GM23338 (cell line): ENCODE measurements around the gene ADSS1. TPM values are rescaled to one million over a fixed set of nuclear protein-coding genes. Genes with fewer than 3 reads are reported as not detected.

Source experiments
- ATAC-seq: fragments of 200-7000 bp; cut with Tn5 transposase; 3 replicates; pipeline ENCODE4 v1.9.1; 2020
- DNase-seq: peaks from one replicate; pipeline ENCODE4 v3.0.0-alpha.2; 2015; ENCODE audit warnings: low spot score
- H2AFZ ChIP-seq: fragments of 200-600 bp; sonication (generic); 2 replicates; pipeline ENCODE4 v1.8.0; 2016; ENCODE audit warnings: antibody characterized with exemption, mild to moderate bottlenecking, moderate library complexity
- H3F3A ChIP-seq: fragments of 200-600 bp; sonication (generic); replicated peaks from 2 replicates; pipeline ENCODE4 v1.8.0; 2017; ENCODE audit warnings: antibody characterized with exemption, mixed run types, low read depth
- H3K27ac ChIP-seq: fragments of 200-600 bp; sonication (generic); 2 replicates; pipeline ENCODE4 v1.6.1; 2016; ENCODE audit warnings: low read depth
- H3K27me3 ChIP-seq: fragments of 200-600 bp; sonication (generic); 2 replicates; pipeline ENCODE4 v1.8.0; 2016; ENCODE audit warnings: mild to moderate bottlenecking, mixed run types, moderate library complexity; ENCODE audit not compliant: insufficient read depth
- H3K36me3 ChIP-seq: fragments of 200-600 bp; sonication (generic); 2 replicates; pipeline ENCODE4 v1.8.0; 2016; ENCODE audit warnings: mild to moderate bottlenecking; ENCODE audit not compliant: insufficient read depth
- H3K4me1 ChIP-seq: fragments of 200-600 bp; sonication (generic); 2 replicates; pipeline ENCODE4 v1.8.0; 2016; ENCODE audit warnings: mild to moderate bottlenecking, moderate library complexity; ENCODE audit not compliant: insufficient read depth
- H3K4me2 ChIP-seq: fragments of 200-600 bp; sonication (generic); 2 replicates; pipeline ENCODE4 v1.7.1; 2017; ENCODE audit warnings: mixed run types
- H3K4me3 ChIP-seq: fragments of 200-600 bp; sonication (generic); 2 replicates; pipeline ENCODE4 v1.6.1; 2016; ENCODE audit warnings: mixed run types
- H3K79me2 ChIP-seq: fragments of 200-600 bp; sonication (generic); replicated peaks from 2 replicates; pipeline ENCODE4 v1.8.0; 2017; ENCODE audit warnings: mild to moderate bottlenecking; ENCODE audit not compliant: insufficient read depth
- H3K9me2 ChIP-seq: fragments of 200-600 bp; sonication (generic); 2 replicates; pipeline ENCODE4 v1.8.0; 2017; ENCODE audit not compliant: insufficient read depth
- H4K20me1 ChIP-seq: fragments of 200-600 bp; sonication (generic); replicated peaks from 2 replicates; pipeline ENCODE4 v1.8.0; 2017; ENCODE audit warnings: mild to moderate bottlenecking; ENCODE audit not compliant: insufficient read depth
- H3K27ac Mint-ChIP-seq: 2 replicates; pipeline ENCODE4 v1.8.0; 2020; ENCODE audit warnings: inconsistent platforms, mild to moderate bottlenecking, moderate library complexity, mixed read lengths
- H3K27me3 Mint-ChIP-seq: 3 replicates; pipeline ENCODE4 v1.8.0; 2022; ENCODE audit warnings: low read depth, mild to moderate bottlenecking, moderate library complexity, mixed read lengths, inconsistent platforms; ENCODE audit not compliant: insufficient read depth, poor library complexity
- H3K36me3 Mint-ChIP-seq: 3 replicates; pipeline ENCODE4 v1.8.0; 2021; ENCODE audit warnings: low read depth, mild to moderate bottlenecking, inconsistent platforms, moderate library complexity, mixed read lengths
- H3K4me1 Mint-ChIP-seq: 3 replicates; pipeline ENCODE4 v1.8.0; 2020; ENCODE audit warnings: mild to moderate bottlenecking, inconsistent platforms, mixed read lengths
- H3K4me3 Mint-ChIP-seq: 3 replicates; pipeline ENCODE4 v1.8.0; 2021; ENCODE audit warnings: moderate library complexity, mild to moderate bottlenecking, inconsistent platforms, mixed read lengths
- H3K9me3 Mint-ChIP-seq: 3 replicates; pipeline ENCODE4 v1.8.0; 2020; ENCODE audit warnings: moderate library complexity, mild to moderate bottlenecking, inconsistent platforms, mixed read lengths
- CREB1 ChIP-seq: fragments of 250-450 bp; sonication (Bioruptor Pico); IDR thresholded peaks from 2 replicates; pipeline ENCODE4 v1.5.0; 2020; ENCODE audit warnings: low read depth, mild to moderate bottlenecking, moderate library complexity
- EZH2phosphoT487 ChIP-seq: fragments of 200-600 bp; sonication (generic); IDR thresholded peaks from one replicate; pipeline ENCODE4 v1.8.1; 2018; ENCODE audit warnings: antibody characterized with exemption; ENCODE audit not compliant: unreplicated experiment
- NANOG ChIP-seq: IDR thresholded peaks from 2 replicates; pipeline ENCODE4 v1.6.1; 2016; ENCODE audit warnings: antibody characterized with exemption, borderline replicate concordance
- ZNF114 ChIP-seq: fragments of 250-450 bp; sonication (Bioruptor Pico); IDR thresholded peaks from 2 replicates; pipeline ENCODE4 v1.5.0; 2020; ENCODE audit warnings: mild to moderate bottlenecking, moderate library complexity
- ZNF331 ChIP-seq: fragments of 250-450 bp; sonication (Bioruptor Pico); IDR thresholded peaks from 2 replicates; pipeline ENCODE4 v1.5.0; 2020; ENCODE audit warnings: low read depth, mild to moderate bottlenecking, moderate library complexity
- polyA plus RNA-seq: library from polyadenylated mRNA; unstranded; fragments of >200 nt; fragmentation: Nextera tagmentation; extraction: Ambion mirVana; gene quantifications from 2 replicates; pipeline ENCODE4 v1.2.1, GENCODE V29; 2016
- total RNA-seq: library from RNA; depleted of rRNA; stranded (reverse); fragments of >200 nt; shearing (Covaris generic); gene quantifications from 2 replicates; pipeline ENCODE4 v1.2.3, GENCODE V29; 2014
- TF ChIP-seq, protein P1 (sequence below): IDR thresholded peaks from one replicate; pipeline ENCODE4 v1.6.1; 2018; ENCODE audit warnings: antibody characterized with exemption; ENCODE audit not compliant: unreplicated experiment

ADSS1 gene
- total and polyA plus RNA-seq, 2 experiments from 2014 or later: 9.5 to 11.6 TPM

DNA sequence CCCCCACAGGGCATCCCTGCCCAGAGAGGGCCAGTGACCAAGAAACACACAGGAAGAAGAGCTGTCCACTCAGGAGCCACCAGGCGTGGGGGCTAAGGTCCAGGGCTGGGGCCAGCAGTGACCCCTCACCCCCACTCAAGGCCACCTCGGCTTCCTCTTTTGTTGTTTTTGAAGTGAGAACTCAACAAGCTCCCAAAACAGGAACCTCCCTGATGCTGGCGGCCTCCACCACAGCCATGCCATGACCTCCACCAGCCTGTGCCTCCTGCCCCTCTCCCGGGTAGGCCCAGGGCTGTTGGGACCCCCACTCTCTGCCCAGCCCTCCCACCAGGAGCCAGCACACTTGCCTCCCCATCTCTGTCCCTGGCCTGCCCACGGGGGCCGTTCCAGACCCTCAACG is 63.7 kb downstream of the ADSS1 start:
- H3K36me3 ChIP-seq: no peaks in the 10 kb centered on the region
- no peaks in the 10 kb centered on the region for H3K9me2 ChIP-seq
- H3K27me3 ChIP-seq: no peaks in the 10 kb centered on the region
- no peak for TF ChIP-seq ZNF331 (CRISPR knock-in tag)
- peaks cover 3% of the 10 kb centered on the region; the same call in 2 of the 3 replicates for H3K36me3 Mint-ChIP-seq
- no peak overlapping the region for H2AFZ ChIP-seq
- DNase-seq: no peak
- no peaks in the 10 kb centered on the region for H3K9me3 Mint-ChIP-seq
- no peaks in the 10 kb centered on the region for H3K4me1 Mint-ChIP-seq
- H3K27ac Mint-ChIP-seq: no peak overlapping the region
- no peaks in the 10 kb centered on the region; the same call in 1 of the 2 replicates for H4K20me1 ChIP-seq
- no peaks in the 10 kb centered on the region for H3K4me1 ChIP-seq
- peaks cover 5% of the 10 kb centered on the region; the same call in 1 of the 2 replicates for H3K79me2 ChIP-seq
- no peak overlapping the region for H3K4me3 ChIP-seq
- H3F3A ChIP-seq: no peaks in the 10 kb centered on the region
- ATAC-seq: no peak
- H3K27me3 Mint-ChIP-seq: peaks cover 9% of the 10 kb centered on the region
- no peak overlapping the region for H3K4me2 ChIP-seq
- H3K4me3 Mint-ChIP-seq: no peak overlapping the region
- H3K27ac ChIP-seq: no peak overlapping the region

DNA sequence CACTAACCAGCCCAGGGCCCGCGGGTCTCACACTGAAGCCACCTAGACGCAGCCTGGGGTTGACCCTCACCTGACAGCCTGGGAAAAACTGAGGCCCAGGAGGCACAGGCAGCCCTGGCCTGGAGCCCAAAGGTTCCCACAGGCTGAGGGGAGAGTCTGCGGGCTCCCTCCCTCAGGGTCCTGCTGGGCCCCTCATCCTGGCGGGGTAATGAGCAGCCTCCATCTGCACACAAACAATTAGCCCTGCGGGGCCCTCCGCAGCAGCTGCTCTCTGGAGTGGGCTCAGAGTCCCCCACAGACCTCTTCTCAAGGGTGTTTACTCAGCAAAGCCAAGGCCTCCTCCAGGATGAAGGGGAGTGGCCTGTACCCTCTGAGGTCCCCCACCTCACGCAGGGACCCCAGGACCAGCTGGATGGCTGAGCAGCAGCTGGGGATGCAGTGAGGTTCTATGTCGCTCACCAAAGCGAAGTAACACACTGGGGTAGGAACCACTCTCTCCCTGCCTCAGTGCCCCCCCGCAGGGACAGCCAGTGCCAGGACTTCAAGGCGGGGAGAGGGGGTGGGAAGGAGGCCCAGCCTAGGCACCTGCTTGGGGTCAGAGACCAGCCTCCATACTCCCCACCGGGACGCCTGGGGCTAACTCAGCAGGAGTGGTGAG is 64.3 kb downstream of the ADSS1 start:
- H3K4me3 ChIP-seq: no peak overlapping the region

DNA sequence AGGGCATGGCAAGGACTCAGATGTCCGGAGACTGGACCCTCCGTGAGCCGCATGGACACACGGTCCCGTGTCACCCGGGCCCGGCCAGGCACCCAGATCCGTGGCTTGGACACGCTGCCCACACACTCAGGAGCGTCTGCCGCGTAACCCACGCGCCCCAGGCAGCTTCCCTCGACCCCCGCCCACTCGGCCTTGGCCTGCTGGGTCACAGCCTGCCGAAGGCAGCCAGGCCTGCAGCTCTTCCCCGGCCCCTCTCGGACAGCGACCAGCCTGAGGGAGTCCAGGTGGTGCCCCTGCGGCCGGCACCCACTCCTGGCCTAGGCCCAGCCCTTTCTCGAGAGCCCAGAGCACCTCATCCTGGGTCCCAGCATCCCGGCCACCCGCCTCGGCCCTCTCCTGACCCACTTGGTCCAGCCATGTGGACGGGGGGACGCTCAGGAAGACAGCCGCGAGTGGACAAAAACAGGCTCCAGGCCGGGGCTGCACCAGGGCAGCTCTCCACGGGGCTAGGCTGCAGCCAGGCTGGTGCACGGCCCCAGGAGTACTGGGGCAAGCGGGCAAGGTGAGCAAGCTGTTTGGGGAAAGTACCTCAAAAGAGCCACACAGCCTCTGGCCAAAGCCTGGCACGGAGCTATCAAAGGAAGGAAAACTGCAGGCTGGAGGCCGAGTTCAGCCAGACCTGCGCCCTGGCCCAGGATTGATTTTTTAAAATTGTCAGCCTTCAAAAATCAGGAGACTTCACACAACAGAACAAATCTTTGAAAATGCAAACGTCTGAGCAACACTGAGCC is 65.0 kb downstream of the ADSS1 start:
- H3K9me3 Mint-ChIP-seq: no peaks in the 10 kb centered on the region
- peaks cover 3% of the 10 kb centered on the region; the same call in 2 of the 3 replicates for H3K36me3 Mint-ChIP-seq
- H3K9me2 ChIP-seq: no peaks in the 10 kb centered on the region
- no peak overlapping the region for H3K27ac ChIP-seq
- H3K27me3 ChIP-seq: no peaks in the 10 kb centered on the region
- no peaks in the 10 kb centered on the region for H3K36me3 ChIP-seq
- peaks cover 14% of the 10 kb centered on the region for H3K27me3 Mint-ChIP-seq
- H3K4me3 ChIP-seq: no peak overlapping the region
- no peak overlapping the region for H3K4me3 Mint-ChIP-seq
- peaks cover 7% of the 10 kb centered on the region for H3K4me1 Mint-ChIP-seq
- H4K20me1 ChIP-seq: peaks cover 11% of the 10 kb centered on the region; the same call in 1 of the 2 replicates
- DNase-seq (no peak), ATAC-seq (no peak)
- H3K4me1 ChIP-seq: no peaks in the 10 kb centered on the region
- H3K4me2 ChIP-seq: no peak overlapping the region
- H3F3A ChIP-seq: no peaks in the 10 kb centered on the region
- no peak overlapping the region for H2AFZ ChIP-seq
- peaks cover 16% of the 10 kb centered on the region for H3K79me2 ChIP-seq
- H3K27ac Mint-ChIP-seq: no peak overlapping the region
- TF ChIP-seq ZNF114 (CRISPR knock-in tag) (no peak), EZH2phosphoT487 (no peak), NANOG (no peak), ZNF331 (CRISPR knock-in tag) (no peak)
- TF ChIP-seq, protein P1, sequence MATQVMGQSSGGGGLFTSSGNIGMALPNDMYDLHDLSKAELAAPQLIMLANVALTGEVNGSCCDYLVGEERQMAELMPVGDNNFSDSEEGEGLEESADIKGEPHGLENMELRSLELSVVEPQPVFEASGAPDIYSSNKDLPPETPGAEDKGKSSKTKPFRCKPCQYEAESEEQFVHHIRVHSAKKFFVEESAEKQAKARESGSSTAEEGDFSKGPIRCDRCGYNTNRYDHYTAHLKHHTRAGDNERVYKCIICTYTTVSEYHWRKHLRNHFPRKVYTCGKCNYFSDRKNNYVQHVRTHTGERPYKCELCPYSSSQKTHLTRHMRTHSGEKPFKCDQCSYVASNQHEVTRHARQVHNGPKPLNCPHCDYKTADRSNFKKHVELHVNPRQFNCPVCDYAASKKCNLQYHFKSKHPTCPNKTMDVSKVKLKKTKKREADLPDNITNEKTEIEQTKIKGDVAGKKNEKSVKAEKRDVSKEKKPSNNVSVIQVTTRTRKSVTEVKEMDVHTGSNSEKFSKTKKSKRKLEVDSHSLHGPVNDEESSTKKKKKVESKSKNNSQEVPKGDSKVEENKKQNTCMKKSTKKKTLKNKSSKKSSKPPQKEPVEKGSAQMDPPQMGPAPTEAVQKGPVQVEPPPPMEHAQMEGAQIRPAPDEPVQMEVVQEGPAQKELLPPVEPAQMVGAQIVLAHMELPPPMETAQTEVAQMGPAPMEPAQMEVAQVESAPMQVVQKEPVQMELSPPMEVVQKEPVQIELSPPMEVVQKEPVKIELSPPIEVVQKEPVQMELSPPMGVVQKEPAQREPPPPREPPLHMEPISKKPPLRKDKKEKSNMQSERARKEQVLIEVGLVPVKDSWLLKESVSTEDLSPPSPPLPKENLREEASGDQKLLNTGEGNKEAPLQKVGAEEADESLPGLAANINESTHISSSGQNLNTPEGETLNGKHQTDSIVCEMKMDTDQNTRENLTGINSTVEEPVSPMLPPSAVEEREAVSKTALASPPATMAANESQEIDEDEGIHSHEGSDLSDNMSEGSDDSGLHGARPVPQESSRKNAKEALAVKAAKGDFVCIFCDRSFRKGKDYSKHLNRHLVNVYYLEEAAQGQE: no peak

More for the DNA sequence above, 64.3 kb downstream of the ADSS1 start:
- H3K27me3 Mint-ChIP-seq: peaks cover 10% of the 10 kb centered on the region
- Histone ChIP-seq H4K20me1 (peaks cover 4% of the 10 kb centered on the region; the same call in 1 of the 2 replicates), H3K4me1 (no peaks in the 10 kb centered on the region), H3K9me2 (no peaks in the 10 kb centered on the region), H3K4me2 (no peak overlapping the region), H3F3A (no peaks in the 10 kb centered on the region), H2AFZ (no peak overlapping the region), H3K27me3 (no peaks in the 10 kb centered on the region), H3K79me2 (peaks cover 10% of the 10 kb centered on the region), H3K27ac (no peak overlapping the region), H3K36me3 (no peaks in the 10 kb centered on the region)
- H3K9me3 Mint-ChIP-seq: no peaks in the 10 kb centered on the region
- no peak overlapping the region for H3K27ac Mint-ChIP-seq
- peaks cover 3% of the 10 kb centered on the region; the same call in 2 of the 3 replicates for H3K36me3 Mint-ChIP-seq
- H3K4me3 Mint-ChIP-seq: no peak overlapping the region
- DNase-seq: no peak
- peaks cover under 1% of the 10 kb centered on the region; the same call in 2 of the 3 replicates for H3K4me1 Mint-ChIP-seq
- no peak for TF ChIP-seq CREB1 (CRISPR knock-in tag)
- no peak for ATAC-seq
